Measurements from ENCODE around the gene SWI5. TPM values are rescaled to one million over a fixed set of nuclear protein-coding genes. Genes with fewer than 3 reads are reported as not detected.

The SWI5 gene
- total RNA-seq, 1 donor from 2014 or later, result 25.3 TPM

- DNase-seq (ENCODE audit: low read depth), result no peak
- TF ChIP-seq CTCF (conservative IDR thresholded peaks at IDR 0.05; ENCODE audit: low read depth, low read length), result no peak
These were observed 18.1 kb downstream of the SWI5 start for GRCh38 chr9:128294142-128294541.

GRCh38 chr9:128296340-128297220, 20.5 kb downstream of the SWI5 start:
- TF ChIP-seq CTCF (conservative IDR thresholded peaks at IDR 0.05; ENCODE audit: low read depth, low read length), result no peak
- H3K4me3 ChIP-seq (ENCODE audit: low read depth, low read length), result no peak overlapping the region
- DNase-seq (ENCODE audit: low read depth), result no peak

More at GRCh38 chr9:128294142-128294541, 18.1 kb downstream of the SWI5 start:
- H3K4me3 ChIP-seq (ENCODE audit: low read depth, low read length), result no peak overlapping the region

- no peak overlapping the region for H3K4me3 ChIP-seq (ENCODE audit: low read depth, low read length)
- TF ChIP-seq CTCF (conservative IDR thresholded peaks at IDR 0.05; ENCODE audit: low read depth, low read length), result no peak
- no peak for DNase-seq (ENCODE audit: low read depth)
These were observed 21.2 kb downstream of the SWI5 start for GRCh38 chr9:128297221-128297773.

- H3K4me3 ChIP-seq (ENCODE audit: low read depth, low read length), result no peak overlapping the region
- no peak for DNase-seq (ENCODE audit: low read depth)
- no peak for TF ChIP-seq CTCF (conservative IDR thresholded peaks at IDR 0.05; ENCODE audit: low read depth, low read length)
These were observed 22.7 kb downstream of the SWI5 start for GRCh38 chr9:128298535-128299482.

- no peak for DNase-seq (ENCODE audit: low read depth)
- no peak for TF ChIP-seq CTCF (conservative IDR thresholded peaks at IDR 0.05; ENCODE audit: low read depth, low read length)
- no peak overlapping the region for H3K4me3 ChIP-seq (ENCODE audit: low read depth, low read length)
These were observed 28.3 kb downstream of the SWI5 start for GRCh38 chr9:128304136-128304970.

- DNase-seq (ENCODE audit: low read depth), result no peak
- H3K4me3 ChIP-seq (ENCODE audit: low read depth, low read length), result no peak overlapping the region
- TF ChIP-seq CTCF (conservative IDR thresholded peaks at IDR 0.05; ENCODE audit: low read depth, low read length), result no peak
These were observed 28.9 kb downstream of the SWI5 start for GRCh38 chr9:128304971-128305288.

Data from epithelial cell of proximal tubule (primary cell).